Keratinocyte (primary cell): ENCODE results near the gene DDX47. TPM values are rescaled to one million over a fixed set of nuclear protein-coding genes. Genes with fewer than 3 reads are reported as not detected.
A peak's percentile ranks its signal among the peaks of the same experiment; 100 is the strongest.

Experiments used
- DNase-seq: peaks from one replicate; pipeline ENCODE4 v3.0.0-alpha.2; 2011; ENCODE audit warnings: low read depth, missing footprints, low spot score
- FAIRE-seq: peaks from 2 replicates; lab custom pipeline; 2011; peaks lifted over from hg19 to GRCh38; lab: Jason Lieb, UNC
- H2AFZ ChIP-seq: 2 replicates; pipeline ENCODE4 v1.6.0; 2012; ENCODE audit warnings: low read length, control low read depth, inconsistent platforms; ENCODE audit not compliant: control insufficient read depth
- H3K27ac ChIP-seq: 2 replicates; pipeline ENCODE4 v1.5.1; 2011; ENCODE audit warnings: low read length; ENCODE audit not compliant: control insufficient read depth, insufficient read depth
- H3K27me3 ChIP-seq: 3 replicates; pipeline ENCODE4 v1.6.0; 2011; ENCODE audit warnings: low read length; ENCODE audit not compliant: control insufficient read depth, insufficient read depth; ENCODE audit errors: extremely low read depth
- H3K36me3 ChIP-seq, 2 experiments: 2 replicates in 1 of 2; 3 replicates in 1 of 2; pipeline ENCODE4 v1.5.1; 2011; ENCODE audit warnings: low read length in 2 of 2, mild to moderate bottlenecking in 1 of 2; ENCODE audit not compliant: control insufficient read depth in 2 of 2, insufficient read depth in 2 of 2; ENCODE audit errors: extremely low read depth in 1 of 2
- H3K4me1 ChIP-seq: 3 replicates; pipeline ENCODE4 v1.5.1; 2011; ENCODE audit warnings: low read length; ENCODE audit not compliant: control insufficient read depth, insufficient read depth; ENCODE audit errors: extremely low read depth
- H3K4me2 ChIP-seq: 3 replicates; pipeline ENCODE4 v1.6.0; 2011; ENCODE audit warnings: low read depth, low read length; ENCODE audit not compliant: control insufficient read depth, insufficient read depth; ENCODE audit errors: extremely low read depth
- H3K4me3 ChIP-seq, 3 experiments: fragments of 200-600 bp in 1 of 3; sonication (generic) in 1 of 3; 2 replicates in 2 of 3; 3 replicates in 1 of 3; pipeline ENCODE4 v1.5.1; 2011 to 2016; ENCODE audit warnings: low read length in 3 of 3, mild to moderate bottlenecking in 3 of 3, control low read depth in 2 of 3, inconsistent platforms in 1 of 3, low read depth in 1 of 3, mixed read lengths in 1 of 3, mixed run types in 1 of 3, moderate library complexity in 1 of 3; ENCODE audit not compliant: control insufficient read depth in 2 of 3, insufficient read depth in 2 of 3; ENCODE audit errors: extremely low read depth in 1 of 3
- H3K79me2 ChIP-seq: 2 replicates; pipeline ENCODE4 v1.6.0; 2012; ENCODE audit warnings: low read length; ENCODE audit not compliant: control insufficient read depth, insufficient read depth
- H3K9ac ChIP-seq: 3 replicates; pipeline ENCODE4 v1.6.0; 2011; ENCODE audit warnings: low read length; ENCODE audit not compliant: control insufficient read depth, insufficient read depth; ENCODE audit errors: extremely low read depth
- H3K9me1 ChIP-seq: 3 replicates; pipeline ENCODE4 v1.6.0; 2011; ENCODE audit warnings: low read length; ENCODE audit not compliant: control insufficient read depth, insufficient read depth; ENCODE audit errors: extremely low read depth
- H3K9me3 ChIP-seq: 2 replicates; pipeline ENCODE4 v1.5.1; 2012; ENCODE audit warnings: low read depth, low read length; ENCODE audit not compliant: control insufficient read depth
- H4K20me1 ChIP-seq: 3 replicates; pipeline ENCODE4 v1.6.0; 2011; ENCODE audit warnings: low read length; ENCODE audit not compliant: control insufficient read depth, insufficient read depth; ENCODE audit errors: extremely low read depth
- CTCF ChIP-seq, 3 experiments: IDR thresholded peaks in 1 of 3; conservative IDR thresholded peaks in 1 of 3; optimal IDR thresholded peaks in 1 of 3; 2 replicates in 2 of 3; 3 replicates in 1 of 3; pipeline versions ENCODE3 to v1.5.1; 2011; ENCODE audit warnings: low read length in 3 of 3, mild to moderate bottlenecking in 3 of 3, moderate library complexity in 2 of 3, control low read depth in 1 of 3, inconsistent platforms in 1 of 3; ENCODE audit not compliant: insufficient read depth in 2 of 3; ENCODE audit errors: extremely low read depth in 1 of 3
- EZH2 ChIP-seq: IDR thresholded peaks from one replicate; pipeline ENCODE4 v1.6.1; 2012; ENCODE audit warnings: inconsistent platforms, mild to moderate bottlenecking, low read length, moderate library complexity
- dilution Hi-C: fragments of 300-500 bp; cut with MboI; formaldehyde crosslinking; loops from one replicate; pipeline ENCODE4 v1.7.0; 2020; ENCODE audit warnings: low sequenced_read_pairs; ENCODE audit not compliant: extremely low pct_ligation_motif_present
- polyA plus RNA-seq, 5 experiments: library from polyadenylated mRNA; depleted of rRNA in 3 of 5; stranded (reverse) in 3 of 5; stranded (forward) in 1 of 5; unstranded in 1 of 5; fragments of >200 nt; gene quantifications; 1 replicate in 1 of 5; 2 replicates in 3 of 5; 3 replicates in 1 of 5; pipeline versions ENCODE4 v1.2.1 to v1.2.3, GENCODE V29; 2011 to 2012; ENCODE audit warnings: missing spikeins in 2 of 5, low read depth in 1 of 5, low replicate concordance in 1 of 5

The DDX47 gene
- polyA plus RNA-seq, 1 donor (not counting 4 experiments of a cell fraction or from before 2014, with no cell fraction given): 90.2 TPM

DNA sequence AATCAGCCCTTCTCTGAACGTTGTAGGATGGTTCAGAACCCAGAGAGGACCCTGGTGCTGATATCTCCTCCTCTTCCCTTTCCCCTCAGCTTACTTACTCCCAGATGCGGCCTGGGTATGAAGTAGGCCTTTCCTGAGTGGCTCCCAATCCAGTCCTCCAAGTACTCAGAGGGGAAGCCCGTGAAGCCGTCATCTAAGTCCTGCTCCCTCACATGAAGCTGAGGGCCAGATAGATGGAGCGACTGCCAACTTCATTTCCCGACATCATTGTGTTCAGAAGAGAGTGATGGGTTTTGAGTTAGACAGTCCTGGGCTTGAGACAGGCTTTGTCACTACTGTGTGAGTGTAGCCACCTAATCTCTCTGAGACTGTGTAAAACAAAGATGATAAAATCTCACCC, 25.0 kb upstream of the DDX47 start:
- no peaks in the 10 kb centered on the region for H4K20me1 ChIP-seq
- peak overlapping the region; percentile 38 for H3K9ac ChIP-seq
- no peak for FAIRE-seq
- no peaks in the 10 kb centered on the region for H3K27me3 ChIP-seq
- H2AFZ ChIP-seq: no peak overlapping the region
- H3K36me3 ChIP-seq: no peaks in the 10 kb centered on the region
- H3K4me1 ChIP-seq: peaks cover 36% of the 10 kb centered on the region
- H3K9me3 ChIP-seq: no peaks in the 10 kb centered on the region
- H3K27ac ChIP-seq: peak overlapping the region; percentile 13
- H3K4me3 ChIP-seq: no peak overlapping the region
- TF ChIP-seq EZH2 (no peak), CTCF (optimal IDR thresholded peaks at IDR 0.05 in 1 of 3, IDR thresholded peaks at IDR 0.05 in 1 of 3, conservative IDR thresholded peaks at IDR 0.05 in 1 of 3; ENCODE audit: extremely low read depth in 1 of 3, insufficient read depth in 2 of 3, low read length in 3 of 3) (no peak)
- dilution Hi-C loops: no loop called here
- H3K4me2 ChIP-seq: no peak overlapping the region
- H3K79me2 ChIP-seq: no peaks in the 10 kb centered on the region
- H3K9me1 ChIP-seq: no peaks in the 10 kb centered on the region
- no peak for DNase-seq

DNA sequence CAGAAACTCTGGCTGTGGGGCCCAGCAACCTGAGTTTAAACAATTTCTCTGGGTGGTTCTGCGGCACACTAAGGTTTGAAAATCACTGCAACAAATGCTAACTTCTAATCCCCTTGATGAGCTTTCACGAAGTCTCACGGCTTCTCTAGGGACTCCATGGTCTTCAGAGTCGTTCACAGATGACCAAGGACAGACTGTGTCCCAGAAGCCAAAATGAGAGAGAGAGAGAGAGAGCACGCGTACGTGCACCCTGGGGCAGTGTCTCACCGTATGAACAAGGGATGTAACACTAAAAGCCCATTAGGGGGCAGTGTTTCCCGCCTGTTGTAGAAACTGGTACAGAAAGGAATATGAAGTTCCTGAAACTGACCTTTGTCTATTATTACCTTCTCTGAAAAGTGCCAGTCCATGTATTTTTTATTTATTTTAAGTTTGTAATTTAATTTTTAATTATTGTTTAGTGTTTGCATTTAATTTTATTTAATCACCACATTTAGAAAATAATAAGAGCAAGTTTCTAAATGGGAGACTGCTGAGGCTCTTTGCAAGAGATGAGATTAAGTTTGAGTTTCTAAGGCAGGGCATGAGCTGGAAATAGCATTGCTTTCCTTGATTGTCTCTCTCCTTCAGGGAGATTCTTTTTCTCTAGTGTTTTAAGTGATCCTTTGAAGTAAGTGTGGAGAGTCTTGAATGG, 24.3 kb upstream of the DDX47 start:
- Histone ChIP-seq H3K79me2 (no peaks in the 10 kb centered on the region), H3K4me3 (no peak overlapping the region)

More for the DNA sequence above, 24.3 kb upstream of the DDX47 start:
- Histone ChIP-seq H3K9ac (peak overlapping the region; percentile 38), H3K4me2 (peak overlapping the region; percentile 20), H3K4me1 (peaks cover 36% of the 10 kb centered on the region), H3K9me1 (no peaks in the 10 kb centered on the region), H2AFZ (no peak overlapping the region), H3K27me3 (no peaks in the 10 kb centered on the region), H4K20me1 (no peaks in the 10 kb centered on the region), H3K36me3 (no peaks in the 10 kb centered on the region), H3K27ac (peak overlapping the region; percentile 13), H3K9me3 (no peaks in the 10 kb centered on the region)
- peak; percentile 77 for FAIRE-seq
- no peak for DNase-seq
- TF ChIP-seq EZH2 (no peak), CTCF (optimal IDR thresholded peaks at IDR 0.05 in 1 of 3, IDR thresholded peaks at IDR 0.05 in 1 of 3, conservative IDR thresholded peaks at IDR 0.05 in 1 of 3; ENCODE audit: extremely low read depth in 1 of 3, insufficient read depth in 2 of 3, low read length in 3 of 3) (peak; percentile 69 to 75 (median 75))
- dilution Hi-C loops: no loop called here
